ENCODE data around the gene KIF3B. TPM values are rescaled to one million over a fixed set of nuclear protein-coding genes. Genes with fewer than 3 reads are reported as not detected.
A peak's percentile ranks its signal among the peaks of the same experiment; 100 is the strongest.

Gene KIF3B
- total and polyA plus RNA-seq, 2 of the 13 experiments (the other 11 are each of a cell fraction or from before 2014, with no cell fraction given), result 23.6 to 28.8 TPM

DNA sequence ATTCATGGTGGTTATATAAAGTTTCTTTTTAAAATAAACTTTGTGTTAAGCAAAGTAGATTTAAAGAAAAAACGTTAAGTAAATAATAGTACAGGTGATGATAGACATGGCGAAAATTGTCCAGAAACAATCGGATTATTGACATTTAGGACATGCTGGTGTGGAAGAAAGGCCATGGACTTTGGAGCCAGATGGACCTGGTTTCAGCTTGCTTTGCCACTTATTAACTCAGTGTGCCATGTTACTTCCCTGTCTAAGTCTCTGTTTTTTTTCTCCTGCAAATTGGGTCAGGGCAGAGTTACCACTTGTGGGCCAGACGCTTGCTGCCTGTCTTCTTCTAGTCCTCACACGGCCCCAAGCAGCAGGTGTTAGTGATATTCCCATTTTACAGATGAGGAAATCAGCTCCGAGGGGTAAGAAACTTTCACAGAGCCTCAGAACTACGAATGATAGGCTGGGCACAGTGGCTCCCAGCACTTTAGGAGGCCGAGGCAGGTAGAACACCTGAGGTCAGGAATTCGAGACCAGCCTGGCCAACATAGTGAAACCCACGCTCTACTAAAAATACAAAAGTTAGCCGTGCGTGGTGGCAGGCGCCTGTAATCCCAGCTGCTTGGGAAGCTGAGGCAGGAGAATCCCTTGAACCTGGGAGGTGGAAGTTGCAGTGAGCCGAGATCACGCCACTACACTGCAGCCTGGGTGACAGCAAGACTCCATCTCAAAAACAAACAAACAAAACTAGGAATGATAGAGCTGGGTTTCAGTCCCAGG is 12.4 kb downstream of the KIF3B start (continued):
- TF ChIP-seq HMGA1 (CRISPR knock-in tag; conservative IDR thresholded peaks at IDR 0.05) (no peak), NR2F1 (CRISPR knock-in tag; IDR thresholded peaks at IDR 0.05) (peak in 1 of 2 experiments; percentile 76; a peak in 3 of 4 replicates), ZNF225 (CRISPR knock-in tag; IDR thresholded peaks at IDR 0.05) (peak; percentile 83; the same call in 1 of the 2 replicates), FOXJ3 (CRISPR knock-in tag; IDR thresholded peaks at IDR 0.05; ENCODE audit: borderline replicate concordance) (peak; percentile 94; the same call in 1 of the 2 replicates), ZNF550 (CRISPR knock-in tag; IDR thresholded peaks at IDR 0.05; ENCODE audit: borderline replicate concordance) (peak; percentile 87), MAF1 (CRISPR knock-in tag; IDR thresholded peaks at IDR 0.05; ENCODE audit: borderline replicate concordance) (0 out of 2 replicates have a peak, but pooled peaks have one; percentile 24), ZNF333 (CRISPR knock-in tag; IDR thresholded peaks at IDR 0.05; ENCODE audit: borderline replicate concordance) (no peak), RBM22 (optimal IDR thresholded peaks at IDR 0.05; ENCODE audit: low read length) (peak; percentile 62), ZNF788 (CRISPR knock-in tag; IDR thresholded peaks at IDR 0.05; ENCODE audit: borderline replicate concordance) (peak; percentile 51; the same call in 1 of the 2 replicates), MAFG (CRISPR knock-in tag; IDR thresholded peaks at IDR 0.05) (no peak), PAF1 (CRISPR knock-in tag; IDR thresholded peaks at IDR 0.05) (no peak), ZNF557 (CRISPR knock-in tag; IDR thresholded peaks at IDR 0.05) (no peak; the same call in 1 of the 2 replicates), ZNF20 (CRISPR knock-in tag; IDR thresholded peaks at IDR 0.05) (no peak), RAD51 (IDR thresholded peaks at IDR 0.05; ENCODE audit: borderline replicate concordance) (no peak), ZNF570 (CRISPR knock-in tag; IDR thresholded peaks at IDR 0.05; ENCODE audit: borderline replicate concordance) (no peak), RFX1 (IDR thresholded peaks at IDR 0.05) (no peak), ZNF772 (CRISPR knock-in tag; IDR thresholded peaks at IDR 0.05) (peak; percentile 57)
- TF ChIP-seq, protein P1, sequence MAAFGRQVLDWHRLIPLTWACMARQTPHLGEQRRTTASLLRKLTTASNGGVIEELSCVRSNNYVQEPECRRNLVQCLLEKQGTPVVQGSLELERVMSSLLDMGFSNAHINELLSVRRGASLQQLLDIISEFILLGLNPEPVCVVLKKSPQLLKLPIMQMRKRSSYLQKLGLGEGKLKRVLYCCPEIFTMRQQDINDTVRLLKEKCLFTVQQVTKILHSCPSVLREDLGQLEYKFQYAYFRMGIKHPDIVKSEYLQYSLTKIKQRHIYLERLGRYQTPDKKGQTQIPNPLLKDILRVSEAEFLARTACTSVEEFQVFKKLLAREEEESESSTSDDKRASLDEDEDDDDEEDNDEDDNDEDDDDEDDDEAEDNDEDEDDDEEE (CRISPR knock-in tag; IDR thresholded peaks at IDR 0.05), result no peak
- TF ChIP-seq, protein P2, sequence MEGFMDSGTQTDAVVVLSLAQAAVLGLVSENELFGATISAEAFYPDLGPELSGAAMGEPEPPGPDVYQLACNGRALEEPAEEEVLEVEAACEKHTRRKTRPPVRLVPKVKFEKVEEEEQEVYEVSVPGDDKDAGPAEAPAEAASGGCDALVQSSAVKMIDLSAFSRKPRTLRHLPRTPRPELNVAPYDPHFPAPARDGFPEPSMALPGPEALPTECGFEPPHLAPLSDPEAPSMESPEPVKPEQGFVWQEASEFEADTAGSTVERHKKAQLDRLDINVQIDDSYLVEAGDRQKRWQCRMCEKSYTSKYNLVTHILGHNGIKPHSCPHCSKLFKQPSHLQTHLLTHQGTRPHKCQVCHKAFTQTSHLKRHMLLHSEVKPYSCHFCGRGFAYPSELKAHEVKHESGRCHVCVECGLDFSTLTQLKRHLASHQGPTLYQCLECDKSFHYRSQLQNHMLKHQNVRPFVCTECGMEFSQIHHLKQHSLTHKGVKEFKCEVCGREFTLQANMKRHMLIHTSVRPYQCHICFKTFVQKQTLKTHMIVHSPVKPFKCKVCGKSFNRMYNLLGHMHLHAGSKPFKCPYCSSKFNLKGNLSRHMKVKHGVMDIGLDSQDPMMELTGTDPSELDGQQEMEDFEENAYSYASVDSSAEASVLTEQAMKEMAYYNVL (CRISPR knock-in tag; IDR thresholded peaks at IDR 0.05; ENCODE audit: borderline replicate concordance), result peak; percentile 67; the same call in 1 of the 2 replicates
- TF ChIP-seq, protein P3, sequence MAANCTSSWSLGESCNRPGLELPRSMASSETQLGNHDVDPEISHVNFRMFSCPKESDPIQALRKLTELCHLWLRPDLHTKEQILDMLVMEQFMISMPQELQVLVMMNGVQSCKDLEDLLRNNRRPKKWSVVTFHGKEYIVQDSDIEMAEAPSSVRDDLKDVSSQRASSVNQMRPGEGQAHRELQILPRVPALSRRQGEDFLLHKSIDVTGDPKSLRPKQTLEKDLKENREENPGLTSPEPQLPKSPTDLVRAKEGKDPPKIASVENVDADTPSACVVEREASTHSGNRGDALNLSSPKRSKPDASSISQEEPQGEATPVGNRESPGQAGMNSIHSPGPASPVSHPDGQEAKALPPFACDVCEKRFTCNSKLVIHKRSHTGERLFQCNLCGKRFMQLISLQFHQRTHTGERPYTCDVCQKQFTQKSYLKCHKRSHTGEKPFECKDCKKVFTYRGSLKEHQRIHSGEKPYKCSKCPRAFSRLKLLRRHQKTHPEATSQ (CRISPR knock-in tag; IDR thresholded peaks at IDR 0.05; ENCODE audit: borderline replicate concordance), result no peak; the same call in none of the 2 replicates
- TF ChIP-seq, protein P4, sequence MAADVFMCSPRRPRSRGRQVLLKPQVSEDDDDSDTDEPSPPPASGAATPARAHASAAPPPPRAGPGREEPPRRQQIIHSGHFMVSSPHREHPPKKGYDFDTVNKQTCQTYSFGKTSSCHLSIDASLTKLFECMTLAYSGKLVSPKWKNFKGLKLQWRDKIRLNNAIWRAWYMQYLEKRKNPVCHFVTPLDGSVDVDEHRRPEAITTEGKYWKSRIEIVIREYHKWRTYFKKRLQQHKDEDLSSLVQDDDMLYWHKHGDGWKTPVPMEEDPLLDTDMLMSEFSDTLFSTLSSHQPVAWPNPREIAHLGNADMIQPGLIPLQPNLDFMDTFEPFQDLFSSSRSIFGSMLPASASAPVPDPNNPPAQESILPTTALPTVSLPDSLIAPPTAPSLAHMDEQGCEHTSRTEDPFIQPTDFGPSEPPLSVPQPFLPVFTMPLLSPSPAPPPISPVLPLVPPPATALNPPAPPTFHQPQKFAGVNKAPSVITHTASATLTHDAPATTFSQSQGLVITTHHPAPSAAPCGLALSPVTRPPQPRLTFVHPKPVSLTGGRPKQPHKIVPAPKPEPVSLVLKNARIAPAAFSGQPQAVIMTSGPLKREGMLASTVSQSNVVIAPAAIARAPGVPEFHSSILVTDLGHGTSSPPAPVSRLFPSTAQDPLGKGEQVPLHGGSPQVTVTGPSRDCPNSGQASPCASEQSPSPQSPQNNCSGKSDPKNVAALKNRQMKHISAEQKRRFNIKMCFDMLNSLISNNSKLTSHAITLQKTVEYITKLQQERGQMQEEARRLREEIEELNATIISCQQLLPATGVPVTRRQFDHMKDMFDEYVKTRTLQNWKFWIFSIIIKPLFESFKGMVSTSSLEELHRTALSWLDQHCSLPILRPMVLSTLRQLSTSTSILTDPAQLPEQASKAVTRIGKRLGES (CRISPR knock-in tag; IDR thresholded peaks at IDR 0.05; ENCODE audit: borderline replicate concordance), result no peak
